MM.1S (cell line): Measurements from ENCODE around the gene PLIN1.

Experiments
- CTCF ChIP-seq: fragments of 300-600 bp; sonication (generic); IDR thresholded peaks from 2 replicates; pipeline ENCODE4 v1.5.1; 2016; ENCODE audit warnings: antibody characterized with exemption, low read length, mixed read lengths
- EZH2phosphoT487 ChIP-seq: fragments of 300-600 bp; sonication (generic); IDR thresholded peaks from 2 replicates; pipeline ENCODE4 v1.6.1; 2018; ENCODE audit warnings: antibody characterized with exemption, low read length

- TF ChIP-seq CTCF (no peak), EZH2phosphoT487 (no peak)
These were observed 8.1 kb downstream of the PLIN1 start for GRCh38 chr15:89670971-89671560.
